ENCODE data around the gene XCL2.

- no peak for TF ChIP-seq POLR2AphosphoS5 (IDR thresholded peaks at IDR 0.05)
- TF ChIP-seq, protein P1, sequence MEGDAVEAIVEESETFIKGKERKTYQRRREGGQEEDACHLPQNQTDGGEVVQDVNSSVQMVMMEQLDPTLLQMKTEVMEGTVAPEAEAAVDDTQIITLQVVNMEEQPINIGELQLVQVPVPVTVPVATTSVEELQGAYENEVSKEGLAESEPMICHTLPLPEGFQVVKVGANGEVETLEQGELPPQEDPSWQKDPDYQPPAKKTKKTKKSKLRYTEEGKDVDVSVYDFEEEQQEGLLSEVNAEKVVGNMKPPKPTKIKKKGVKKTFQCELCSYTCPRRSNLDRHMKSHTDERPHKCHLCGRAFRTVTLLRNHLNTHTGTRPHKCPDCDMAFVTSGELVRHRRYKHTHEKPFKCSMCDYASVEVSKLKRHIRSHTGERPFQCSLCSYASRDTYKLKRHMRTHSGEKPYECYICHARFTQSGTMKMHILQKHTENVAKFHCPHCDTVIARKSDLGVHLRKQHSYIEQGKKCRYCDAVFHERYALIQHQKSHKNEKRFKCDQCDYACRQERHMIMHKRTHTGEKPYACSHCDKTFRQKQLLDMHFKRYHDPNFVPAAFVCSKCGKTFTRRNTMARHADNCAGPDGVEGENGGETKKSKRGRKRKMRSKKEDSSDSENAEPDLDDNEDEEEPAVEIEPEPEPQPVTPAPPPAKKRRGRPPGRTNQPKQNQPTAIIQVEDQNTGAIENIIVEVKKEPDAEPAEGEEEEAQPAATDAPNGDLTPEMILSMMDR (IDR thresholded peaks at IDR 0.05; ENCODE audit: poor library complexity, severe bottlenecking): no peak
- no peak for TF ChIP-seq TAF1 (IDR thresholded peaks at IDR 0.05; ENCODE audit: low read depth)
- no peak for TF ChIP-seq RAD21 (conservative IDR thresholded peaks at IDR 0.05)
Measured at GRCh38 chr1:168531615-168532345, 12.0 kb downstream of the XCL2 start.

Data from neural cell (in vitro differentiated cells).